Fibroblast of skin of abdomen (primary cell): ENCODE results near the gene FAM181A.

Experiments
- DNase-seq: peaks from one replicate; pipeline ENCODE4 v3.0.0-alpha.2; 2013

Gene FAM181A

GRCh38 chr14:93964281-93964680 is 37.1 kb downstream of the FAM181A start:
- no peak for DNase-seq

GRCh38 chr14:93964820-93965286 is 37.7 kb downstream of the FAM181A start:
- DNase-seq = no peak

GRCh38 chr14:93965287-93965821 is 38.2 kb downstream of the FAM181A start:
- DNase-seq = peak; percentile 96

- no peak for DNase-seq
These were observed 38.9 kb downstream of the FAM181A start for GRCh38 chr14:93965946-93966474.

- DNase-seq = no peak
These were observed 40.6 kb downstream of the FAM181A start for GRCh38 chr14:93967637-93968250.

GRCh38 chr14:93969082-93969828 is 42.1 kb downstream of the FAM181A start:
- DNase-seq = no peak

- DNase-seq = no peak
These were observed 43.4 kb downstream of the FAM181A start for GRCh38 chr14:93970585-93970964.

GRCh38 chr14:93970965-93971634 is 44.0 kb downstream of the FAM181A start:
- no peak for DNase-seq

- DNase-seq = no peak
These were observed 44.5 kb downstream of the FAM181A start for GRCh38 chr14:93971635-93972027.

GRCh38 chr14:93972618-93973205 is 45.6 kb downstream of the FAM181A start:
- DNase-seq = no peak

GRCh38 chr14:93973607-93974006 is 46.5 kb downstream of the FAM181A start:
- DNase-seq = no peak

GRCh38 chr14:93974299-93974698 is 47.2 kb downstream of the FAM181A start:
- DNase-seq = no peak

GRCh38 chr14:93974833-93975232 is 47.7 kb downstream of the FAM181A start:
- no peak for DNase-seq

GRCh38 chr14:93975791-93976476 is 48.8 kb downstream of the FAM181A start:
- peak; percentile 39 for DNase-seq

- peak; percentile 44 for DNase-seq
These were observed 49.4 kb downstream of the FAM181A start, which contains the start of gene ASB2 for GRCh38 chr14:93976477-93977057. Gene ASB2, minus strand, starts transcription at chr14:93976570. Its CDS starts 12,031 bp downstream, at chr14:93964539.

- DNase-seq = no peak
These were observed 50.0 kb downstream of the FAM181A start for GRCh38 chr14:93977171-93977570.

GRCh38 chr14:93977790-93978581 is 50.8 kb downstream of the FAM181A start:
- DNase-seq = no peak

- no peak for DNase-seq
These were observed 51.6 kb downstream of the FAM181A start for GRCh38 chr14:93978735-93979134.
